Neuronal stem cell (in vitro differentiated cells): ENCODE data around the gene SMAD3.

Source experiments
- DNase-seq: peaks from one replicate; pipeline ENCODE4 v3.0.0-alpha.2; 2013; ENCODE audit warnings: low spot score
- H2AFZ ChIP-seq: one replicate; pipeline ENCODE4 v1.6.1; 2013; ENCODE audit warnings: mild to moderate bottlenecking, low read length, inconsistent platforms
- H2AK5ac ChIP-seq: 2 replicates; pipeline ENCODE4 v1.6.1; 2013; ENCODE audit warnings: low read depth, mild to moderate bottlenecking, inconsistent platforms, low read length, moderate library complexity, mixed read lengths
- H2BK120ac ChIP-seq: 2 replicates; pipeline ENCODE4 v1.6.1; 2013; ENCODE audit warnings: low read depth, mild to moderate bottlenecking, inconsistent platforms, low read length, moderate library complexity, mixed read lengths
- H2BK12ac ChIP-seq: one replicate; pipeline ENCODE4 v1.6.1; 2013; ENCODE audit warnings: low read length, inconsistent platforms
- H2BK15ac ChIP-seq: 2 replicates; pipeline ENCODE4 v1.6.1; 2013; ENCODE audit warnings: mild to moderate bottlenecking, low read length, inconsistent platforms, mixed read lengths
- H2BK5ac ChIP-seq: one replicate; pipeline ENCODE4 v1.6.1; 2013; ENCODE audit warnings: inconsistent platforms, mild to moderate bottlenecking, low read length, moderate library complexity
- H3K14ac ChIP-seq: one replicate; pipeline ENCODE4 v1.6.1; 2013; ENCODE audit warnings: low read length, inconsistent platforms
- H3K18ac ChIP-seq: 2 replicates; pipeline ENCODE4 v1.6.1; 2013; ENCODE audit warnings: low read length, inconsistent platforms
- H3K23ac ChIP-seq: 2 replicates; pipeline ENCODE4 v1.6.1; 2013; ENCODE audit warnings: low read depth, mild to moderate bottlenecking, mixed read lengths, low read length, inconsistent platforms; ENCODE audit not compliant: poor library complexity
- H3K27ac ChIP-seq: replicated peaks from 3 replicates; pipeline ENCODE4 v1.5.1; 2013; ENCODE audit warnings: low read length, inconsistent platforms
- H3K27me3 ChIP-seq, 3 experiments: 2 replicates each; pipeline ENCODE4 v1.6.1; 2013; ENCODE audit warnings: low read length in 3 of 3, mild to moderate bottlenecking in 2 of 3, inconsistent platforms in 1 of 3, low read depth in 1 of 3, mixed read lengths in 1 of 3, moderate library complexity in 1 of 3; ENCODE audit not compliant: control insufficient read depth in 3 of 3, insufficient read depth in 3 of 3
- H3K36me3 ChIP-seq, 2 donors: replicated peaks in 1 of 2; 2 replicates each; pipeline ENCODE4 v1.6.1; 2013; ENCODE audit warnings: low read length in 2 of 2; ENCODE audit not compliant: control insufficient read depth in 2 of 2, insufficient read depth in 2 of 2
- H3K4ac ChIP-seq: 2 replicates; pipeline ENCODE4 v1.6.1; 2013; ENCODE audit warnings: inconsistent platforms, mild to moderate bottlenecking, low read length, moderate library complexity
- H3K4me1 ChIP-seq, 2 donors: 1 replicate in 1 of 2; 2 replicates in 1 of 2; pipeline ENCODE4 v1.6.1; 2013; ENCODE audit warnings: low read length in 2 of 2, low read depth in 1 of 2; ENCODE audit not compliant: control insufficient read depth in 2 of 2, insufficient read depth in 1 of 2
- H3K4me2 ChIP-seq: one replicate; pipeline ENCODE4 v1.6.1; 2013; ENCODE audit warnings: mild to moderate bottlenecking, low read length, inconsistent platforms; ENCODE audit not compliant: insufficient read depth, poor library complexity, severe bottlenecking
- H3K4me3 ChIP-seq, 2 donors: 2 replicates each; pipeline ENCODE4 v1.5.1; 2013; ENCODE audit warnings: low read length in 2 of 2, mild to moderate bottlenecking in 2 of 2, inconsistent platforms in 1 of 2, moderate library complexity in 1 of 2
- H3K79me1 ChIP-seq: one replicate; pipeline ENCODE4 v1.6.1; 2013; ENCODE audit warnings: low read depth, mild to moderate bottlenecking, inconsistent platforms, low read length, moderate library complexity
- H3K9ac ChIP-seq: one replicate; pipeline ENCODE4 v1.6.1; 2013; ENCODE audit warnings: mild to moderate bottlenecking, low read depth, low read length, inconsistent platforms; ENCODE audit not compliant: poor library complexity
- H3K9me3 ChIP-seq, 2 donors: replicated peaks in 1 of 2; 2 replicates each; pipeline versions ENCODE3 to v1.6.1; 2013; ENCODE audit warnings: low read length in 2 of 2, mild to moderate bottlenecking in 2 of 2, inconsistent platforms in 1 of 2, low read depth in 1 of 2, mixed read lengths in 1 of 2, moderate library complexity in 1 of 2; ENCODE audit not compliant: control insufficient read depth in 2 of 2, insufficient read depth in 1 of 2
- H4K8ac ChIP-seq: one replicate; pipeline ENCODE4 v1.6.1; 2013; ENCODE audit warnings: low read depth, mild to moderate bottlenecking, inconsistent platforms, low read length, moderate library complexity
- H4K91ac ChIP-seq: one replicate; pipeline ENCODE4 v1.6.1; 2013; ENCODE audit warnings: low read length, low read depth, mild to moderate bottlenecking, inconsistent platforms; ENCODE audit not compliant: poor library complexity
- WGBS, 2 donors: extraction: QIAGEN DNeasy Blood & Tissue Kit; methylation state at CpG; one replicate each; pipeline ENCODE4 v1.1.7; 2013; ENCODE audit warnings: missing lambda C conversion rate in 2 of 2, mixed read lengths in 1 of 2; ENCODE audit not compliant: insufficient read length in 2 of 2, insufficient replicate concordance in 1 of 2; ENCODE audit errors: extremely low coverage in 2 of 2; 5-methylcytosine and 5-hydroxymethylcytosine counted together

Gene SMAD3

DNA sequence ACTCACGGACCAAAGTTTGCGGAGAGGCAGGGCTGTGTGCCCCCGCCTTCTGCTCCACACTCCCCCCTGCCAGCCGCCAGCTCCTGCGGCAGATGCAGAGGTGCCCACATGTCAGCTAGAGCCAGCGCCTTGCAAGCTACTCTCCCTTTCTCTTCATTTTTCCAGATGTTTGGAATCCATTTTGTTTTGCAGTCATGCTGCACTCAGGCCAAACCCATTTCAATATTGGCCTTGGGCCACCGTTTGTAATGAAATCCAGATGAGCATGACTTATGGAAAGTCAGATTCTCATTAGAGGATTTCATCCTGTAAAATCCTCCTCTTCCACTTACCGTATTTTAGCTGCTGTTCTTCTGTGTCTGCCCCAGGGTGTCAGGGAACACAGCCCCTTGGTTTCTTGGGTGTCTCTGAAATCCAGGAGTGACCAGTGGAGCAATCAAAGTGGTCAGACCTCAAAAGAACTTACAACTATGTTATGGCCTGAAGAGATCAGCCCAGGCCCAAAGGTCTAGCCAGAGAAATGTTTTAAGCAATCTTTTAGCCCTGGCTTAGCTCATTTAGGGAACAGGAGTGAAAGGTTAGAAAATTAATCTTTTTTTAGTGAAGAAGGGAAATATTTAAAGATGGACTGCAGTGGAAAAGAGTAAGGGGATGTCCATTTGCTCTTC lies 123.3 kb downstream of the SMAD3 start:
- Histone ChIP-seq H3K4me1 (no peaks in the 10 kb centered on the region), H4K91ac (no peak overlapping the region), H3K79me1 (no peaks in the 10 kb centered on the region), H3K23ac (no peak overlapping the region), H3K18ac (no peak overlapping the region), H2BK12ac (no peak overlapping the region), H2AFZ (no peak overlapping the region), H2AK5ac (no peak overlapping the region), H3K9me3 (no peaks in the 10 kb centered on the region), H3K27ac (no peak overlapping the region), H3K9ac (no peak overlapping the region), H2BK120ac (no peak overlapping the region), H3K14ac (no peak overlapping the region), H3K36me3 (peaks cover 33 to 99% of the 10 kb centered on the region in 2 donors), H3K27me3 (no peaks in the 10 kb centered on the region), H3K4me3 (no peak overlapping the region), H3K4ac (no peak overlapping the region), H2BK5ac (no peak overlapping the region), H3K4me2 (no peak overlapping the region), H2BK15ac (no peak overlapping the region), H4K8ac (no peak overlapping the region)
- DNase-seq: no peak
- no CpG with 5 or more reads among the region's 8 CpGs for WGBS, 2 donors

DNA sequence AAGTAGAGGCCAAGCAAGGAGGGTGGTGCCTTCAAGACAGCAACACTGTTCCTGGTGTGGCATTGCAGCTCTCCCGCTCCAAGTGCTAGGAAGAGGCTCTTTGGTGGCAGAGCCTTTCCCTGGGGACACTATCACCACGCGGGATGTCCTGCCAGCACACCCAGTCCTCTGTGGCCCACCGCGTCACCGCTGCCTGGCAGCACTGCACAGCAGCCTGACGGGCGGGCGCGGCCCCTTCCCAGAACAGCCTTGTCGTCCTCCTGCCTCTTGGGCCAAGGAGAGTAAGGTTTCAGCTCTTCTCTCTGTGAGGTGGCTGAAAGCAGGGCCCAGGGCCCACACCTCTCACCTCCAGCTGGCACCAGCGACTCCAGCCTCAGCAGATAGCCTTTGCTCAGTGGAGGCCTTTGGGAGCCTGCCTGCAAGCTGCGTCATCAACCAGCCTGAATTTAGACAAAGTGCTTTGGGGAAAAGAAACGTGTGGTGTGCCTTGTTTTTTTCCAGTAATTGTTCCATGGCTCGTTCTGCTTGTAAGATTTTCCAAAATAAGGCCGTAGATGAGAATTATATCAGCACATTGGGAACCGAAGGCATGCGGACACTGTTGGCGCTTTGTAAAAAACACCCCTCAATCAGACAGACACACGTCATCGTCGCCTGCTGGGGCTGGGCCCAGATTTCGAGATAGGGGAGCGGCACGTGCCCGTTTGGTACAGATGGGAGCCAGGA lies 124.1 kb downstream of the SMAD3 start:
- H2BK5ac ChIP-seq: no peak overlapping the region
- no peaks in the 10 kb centered on the region for H3K27me3 ChIP-seq
- no peak overlapping the region for H3K4me3 ChIP-seq
- no CpG with 5 or more reads among the region's 26 CpGs for WGBS, 2 donors
- no peak overlapping the region for H3K14ac ChIP-seq
- no peak overlapping the region for H2AK5ac ChIP-seq
- no peak overlapping the region for H2BK120ac ChIP-seq
- no peaks in the 10 kb centered on the region for H3K9me3 ChIP-seq
- no peak overlapping the region for H3K4me2 ChIP-seq
- H4K91ac ChIP-seq: no peak overlapping the region
- H3K9ac ChIP-seq: no peak overlapping the region
- H3K27ac ChIP-seq: no peak overlapping the region
- no peak overlapping the region for H3K18ac ChIP-seq
- H4K8ac ChIP-seq: no peak overlapping the region
- H2AFZ ChIP-seq: no peak overlapping the region
- H3K79me1 ChIP-seq: no peaks in the 10 kb centered on the region
- H3K36me3 ChIP-seq: peaks cover 30 to 99% of the 10 kb centered on the region in 2 donors
- no peak overlapping the region for H3K4ac ChIP-seq
- H2BK15ac ChIP-seq: no peak overlapping the region
- H3K4me1 ChIP-seq: no peaks in the 10 kb centered on the region
- H3K23ac ChIP-seq: no peak overlapping the region
- DNase-seq: no peak
- H2BK12ac ChIP-seq: no peak overlapping the region

DNA sequence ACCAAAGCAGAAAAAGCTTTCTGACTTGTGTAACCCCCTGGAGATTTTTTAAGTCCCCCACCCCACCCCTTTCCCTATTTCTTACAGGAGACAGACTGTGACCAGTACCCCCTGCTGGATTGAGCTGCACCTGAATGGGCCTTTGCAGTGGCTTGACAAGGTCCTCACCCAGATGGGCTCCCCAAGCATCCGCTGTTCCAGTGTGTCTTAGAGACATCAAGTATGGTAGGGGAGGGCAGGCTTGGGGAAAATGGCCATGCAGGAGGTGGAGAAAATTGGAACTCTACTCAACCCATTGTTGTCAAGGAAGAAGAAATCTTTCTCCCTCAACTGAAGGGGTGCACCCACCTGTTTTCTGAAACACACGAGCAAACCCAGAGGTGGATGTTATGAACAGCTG lies 124.9 kb downstream of the SMAD3 start:
- Histone ChIP-seq H2BK120ac (no peak overlapping the region), H3K4me1 (no peaks in the 10 kb centered on the region), H2AK5ac (no peak overlapping the region), H3K9ac (no peak overlapping the region), H4K8ac (no peak overlapping the region), H3K23ac (no peak overlapping the region), H3K79me1 (no peaks in the 10 kb centered on the region), H3K27ac (no peak overlapping the region), H3K36me3 (peaks cover 22 to 99% of the 10 kb centered on the region in 2 donors), H3K4me2 (no peak overlapping the region), H3K18ac (no peak overlapping the region), H2BK5ac (no peak overlapping the region), H2AFZ (no peak overlapping the region), H3K9me3 (no peaks in the 10 kb centered on the region), H2BK15ac (no peak overlapping the region), H3K14ac (no peak overlapping the region), H3K4ac (no peak overlapping the region), H3K27me3 (no peaks in the 10 kb centered on the region), H2BK12ac (no peak overlapping the region), H4K91ac (no peak overlapping the region), H3K4me3 (no peak overlapping the region)
- WGBS, 2 donors: no CpG with 5 or more reads among the region's 2 CpGs
- no peak for DNase-seq

DNA sequence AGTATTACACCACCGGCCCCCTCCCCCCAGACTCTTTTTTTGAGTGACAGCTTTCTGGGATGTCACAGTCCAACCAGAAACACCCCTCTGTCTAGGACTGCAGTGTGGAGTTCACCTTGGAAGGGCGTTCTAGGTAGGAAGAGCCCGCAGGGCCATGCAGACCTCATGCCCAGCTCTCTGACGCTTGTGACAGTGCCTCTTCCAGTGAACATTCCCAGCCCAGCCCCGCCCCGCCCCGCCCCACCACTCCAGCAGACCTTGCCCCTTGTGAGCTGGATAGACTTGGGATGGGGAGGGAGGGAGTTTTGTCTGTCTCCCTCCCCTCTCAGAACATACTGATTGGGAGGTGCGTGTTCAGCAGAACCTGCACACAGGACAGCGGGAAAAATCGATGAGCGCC lies 125.4 kb downstream of the SMAD3 start:
- Histone ChIP-seq H3K4me1 (no peaks in the 10 kb centered on the region), H2AK5ac (no peak overlapping the region), H4K91ac (no peak overlapping the region), H3K23ac (no peak overlapping the region), H3K14ac (no peak overlapping the region), H3K4me2 (no peak overlapping the region), H3K4ac (no peak overlapping the region), H3K4me3 (no peak overlapping the region), H3K27ac (no peak overlapping the region), H2BK5ac (no peak overlapping the region), H3K27me3 (no peaks in the 10 kb centered on the region), H4K8ac (no peak overlapping the region), H2AFZ (no peak overlapping the region), H3K79me1 (no peaks in the 10 kb centered on the region), H3K36me3 (peaks cover 22 to 99% of the 10 kb centered on the region in 2 donors), H2BK15ac (no peak overlapping the region), H3K18ac (no peak overlapping the region), H2BK12ac (no peak overlapping the region), H2BK120ac (no peak overlapping the region), H3K9me3 (no peaks in the 10 kb centered on the region), H3K9ac (no peak overlapping the region)
- WGBS, 2 donors: no CpG with 5 or more reads among the region's 11 CpGs
- DNase-seq: no peak
